GOT3 (cell line): ENCODE results near the gene SMOC2.

Source experiments
- DNase-seq: peaks from one replicate; lab custom pipeline; 2025; ENCODE audit warnings: mixed read lengths; lab: John Stamatoyannopoulos, UW

SMOC2 gene

DNA sequence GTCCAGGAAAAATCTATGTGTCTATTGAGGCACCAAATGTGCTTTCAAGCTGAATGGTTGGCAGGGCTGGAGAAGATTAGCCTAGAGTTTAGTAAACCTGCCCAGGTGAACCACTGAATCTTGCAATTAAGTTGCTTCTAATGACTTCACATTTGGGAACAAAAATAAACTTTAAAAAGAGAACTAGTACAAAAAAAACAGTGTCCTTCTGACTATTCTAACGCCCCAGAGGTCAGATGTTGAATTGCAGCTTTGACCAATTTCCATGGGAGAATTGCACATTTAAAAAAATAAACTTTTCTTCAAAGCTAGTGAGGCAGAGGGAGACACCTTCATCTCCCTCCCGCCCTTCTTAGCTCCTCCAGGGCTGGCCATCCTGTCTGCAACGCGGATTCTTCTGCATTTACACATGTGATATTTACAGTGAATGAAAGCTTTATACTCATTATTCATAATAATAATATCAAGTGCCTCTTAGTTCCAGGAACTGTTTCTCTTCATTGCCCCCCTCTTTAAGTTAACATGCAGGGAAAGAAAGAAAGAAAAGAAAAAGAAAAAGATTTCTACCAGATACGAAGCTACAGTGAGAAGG, 270.2 kb downstream of the SMOC2 start:
- no peak for DNase-seq

- no peak for DNase-seq
Observed at GRCh38 chr6:168711666-168712300, 270.8 kb downstream of the SMOC2 start.

- no peak for DNase-seq
Observed at GRCh38 chr6:168712993-168713392, 272.0 kb downstream of the SMOC2 start.

DNA sequence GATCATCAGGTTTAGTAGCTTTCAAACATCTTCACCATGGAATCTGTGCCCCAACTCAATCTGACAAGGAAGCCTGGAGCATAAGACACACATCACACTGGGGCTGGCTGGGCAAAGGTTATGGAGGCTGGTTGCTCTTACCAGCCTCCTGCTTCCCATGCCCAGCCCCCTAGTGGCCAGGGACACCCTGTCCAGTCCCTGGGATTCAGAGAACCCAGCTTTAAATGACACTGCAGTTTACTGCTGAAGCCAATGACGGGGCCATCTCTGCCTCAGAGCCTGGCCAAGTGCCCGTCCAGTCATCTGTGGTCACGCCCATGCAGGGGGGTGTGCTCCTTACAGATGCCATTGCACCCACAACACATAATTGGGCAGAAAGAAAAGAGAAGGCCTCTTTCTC, 272.9 kb downstream of the SMOC2 start:
- DNase-seq, result no peak

DNA sequence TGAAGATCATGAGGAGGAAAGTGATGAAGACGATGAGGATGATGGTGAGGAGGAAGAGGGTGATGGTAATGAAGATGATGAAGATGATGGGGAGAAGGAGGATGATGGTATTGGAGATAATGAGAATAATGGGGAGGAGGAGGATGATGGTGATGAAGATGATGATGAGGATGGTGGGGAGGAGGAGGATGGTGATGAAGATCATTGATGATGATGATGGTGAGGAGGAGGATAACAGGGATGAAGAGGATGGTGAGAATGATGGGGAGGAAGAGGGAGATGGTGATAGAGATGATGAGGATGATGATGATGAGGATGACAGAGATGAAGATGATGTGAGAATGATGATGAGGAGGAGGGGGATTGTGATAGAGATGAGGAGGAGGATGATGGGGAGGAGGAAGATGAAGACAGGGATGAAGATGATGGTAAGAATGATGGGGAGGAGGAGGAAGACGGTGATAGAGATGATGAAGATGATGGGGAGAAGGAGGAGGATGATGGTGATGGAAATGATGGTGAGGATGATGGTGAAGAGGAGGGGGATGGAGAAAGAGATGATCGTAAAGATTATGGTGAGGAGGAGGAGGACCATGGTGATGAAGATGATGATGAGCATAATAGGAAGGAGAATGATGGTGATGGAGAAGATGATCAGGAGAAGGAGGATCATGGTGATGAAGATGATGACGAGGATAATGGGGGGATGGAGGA, 273.7 kb downstream of the SMOC2 start:
- no peak for DNase-seq

DNA sequence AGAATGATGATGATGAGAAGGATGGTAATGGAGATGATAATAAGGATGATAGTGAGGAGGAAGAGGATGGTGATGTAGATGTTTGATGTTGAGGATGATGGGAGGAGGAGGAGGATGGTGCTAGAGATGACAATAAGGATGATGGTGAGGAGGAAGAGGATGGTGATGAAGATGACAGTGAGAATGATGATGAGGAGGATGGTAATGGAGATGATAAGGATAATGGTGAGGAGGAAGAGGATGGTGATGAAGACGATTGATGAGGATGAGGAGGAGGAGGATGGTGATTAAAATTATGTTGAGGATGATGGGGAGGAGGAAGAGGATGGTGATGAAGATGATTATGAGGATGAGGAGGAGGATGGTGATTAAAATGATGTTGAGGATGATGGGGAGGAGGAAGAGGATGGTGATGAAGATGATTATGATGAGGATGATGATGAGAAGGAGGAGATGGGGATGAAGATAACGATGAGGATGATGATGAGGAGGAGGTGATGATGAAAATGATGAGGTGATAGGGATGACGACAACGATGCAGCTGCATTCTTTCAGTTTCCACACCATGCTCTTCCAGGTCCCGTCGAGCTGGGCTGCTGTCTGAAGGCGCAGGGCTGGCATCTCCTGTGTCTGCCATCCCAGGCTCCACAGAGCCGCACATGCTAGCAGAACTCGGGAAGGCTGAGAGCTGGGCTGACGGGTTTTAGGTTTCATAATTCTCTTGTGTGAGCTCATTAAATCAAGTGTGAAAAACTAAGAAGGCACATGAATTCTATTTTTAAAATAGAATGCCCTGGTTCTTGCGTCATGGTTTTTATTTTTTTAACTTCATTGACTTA, 274.9 kb downstream of the SMOC2 start:
- no peak for DNase-seq

GRCh38 chr6:168716581-168716980, 275.6 kb downstream of the SMOC2 start:
- DNase-seq, result no peak

GRCh38 chr6:168717491-168717890, 276.5 kb downstream of the SMOC2 start:
- DNase-seq, result no peak
